ENCODE measurements around the gene TGFB1. TPM values are rescaled to one million over a fixed set of nuclear protein-coding genes. Genes with fewer than 3 reads are reported as not detected.

Gene TGFB1
- total and polyA plus RNA-seq, 9 of the 15 experiments (the other 6 are each of a cell fraction or from before 2014, with no cell fraction given) = 0.24 to 159 (median 17.2) TPM

- 82% methylated on average over 11 of the region's 13 CpGs for WGBS (ENCODE audit: insufficient coverage, low coverage, missing lambda C conversion rate)
- H2AFZ ChIP-seq (ENCODE audit: low read depth, low read length) = no peak overlapping the region
- peak overlapping the region in 1 of 2 experiments; percentile 69; a peak in 2 of 4 replicates for H3K9ac ChIP-seq (ENCODE audit: insufficient read depth in 1 of 2, low read depth in 2 of 2, low read length in 2 of 2)
- no peaks in the 10 kb centered on the region for H3K27me3 ChIP-seq (ENCODE audit: control insufficient read depth in 2 of 2, insufficient read depth in 2 of 2, low read length in 2 of 2)
- BruUV-seq (replicated peaks) = no TSS peak
- FAIRE-seq (no peak), ATAC-seq (no peak), DNase-seq (ENCODE audit: extremely low read depth in 1 of 4, low spot score in 3 of 4) (no peak)
- no peaks in the 10 kb centered on the region for H3K9me1 ChIP-seq (ENCODE audit: control insufficient read depth, insufficient read depth, low read length)
- H3K9me3 ChIP-seq (replicated peaks; ENCODE audit: control insufficient read depth, insufficient read depth, low read depth, low read length) = no peaks in the 10 kb centered on the region
- TF ChIP-seq ZNF311 (CRISPR knock-in tag; IDR thresholded peaks at IDR 0.05) = no peak
- peak; percentile 53 for TF ChIP-seq POLR2G (IDR thresholded peaks at IDR 0.05; ENCODE audit: low read depth, low read length)
- H4K20me1 ChIP-seq (replicated peaks; ENCODE audit: control insufficient read depth, insufficient read depth, low read length) = no peaks in the 10 kb centered on the region
- H3K4me3 ChIP-seq = no peak overlapping the region
- H3K79me2 ChIP-seq (ENCODE audit: control insufficient read depth, insufficient read depth, low read length) = peaks cover 17% of the 10 kb centered on the region
- intact Hi-C loops (cut with micrococcal nuclease) (no loop called here), in situ Hi-C loops (cut with MboI) (no loop called here)
- ChIA-PET CTCF (ENCODE audit: low intra/inter-chr PET ratio) (no interaction called here), POLR2A (interaction anchor here (0.7 kb wide), 1 partner anchor 478 kb away, joined by 5 read pairs; no protein-coding TSS in a partner anchor)
- no peak overlapping the region for H3K4me2 ChIP-seq (ENCODE audit: insufficient read depth, low read length)
- H3K36me3 ChIP-seq (ENCODE audit: control insufficient read depth, insufficient read depth, low read length) = peaks cover 14% of the 10 kb centered on the region; the same call in 1 of the 3 replicates
- no peak overlapping the region for H3K27ac ChIP-seq (ENCODE audit: extremely low read depth, low read depth, low read length)
- peaks cover 9 to 26% of the 10 kb centered on the region in 2 experiments; a peak in 4 of 5 replicates for H3K4me1 ChIP-seq (replicated peaks in 1 of 2; ENCODE audit: control insufficient read depth in 2 of 2, insufficient read depth in 2 of 2, low read length in 2 of 2)
Measured at GRCh38 chr19:41357746-41358145, 4.0 kb upstream of the TGFB1 start.

- Histone ChIP-seq H3K4me1 (replicated peaks in 1 of 2; ENCODE audit: control insufficient read depth in 2 of 2, insufficient read depth in 2 of 2, low read length in 2 of 2) (peaks cover 5 to 30% of the 10 kb centered on the region in 2 experiments; a peak in 4 of 5 replicates), H4K20me1 (replicated peaks; ENCODE audit: control insufficient read depth, insufficient read depth, low read length) (no peaks in the 10 kb centered on the region; the same call in 1 of the 2 replicates), H3K27ac (ENCODE audit: extremely low read depth, low read depth, low read length) (no peak overlapping the region), H2AFZ (ENCODE audit: low read depth, low read length) (no peak overlapping the region), H3K9me3 (replicated peaks; ENCODE audit: control insufficient read depth, insufficient read depth, low read depth, low read length) (no peaks in the 10 kb centered on the region), H3K4me2 (ENCODE audit: insufficient read depth, low read length) (no peak overlapping the region), H3K36me3 (ENCODE audit: control insufficient read depth, insufficient read depth, low read length) (peaks cover 14% of the 10 kb centered on the region; the same call in 1 of the 3 replicates), H3K4me3 (no peak overlapping the region), H3K79me2 (ENCODE audit: control insufficient read depth, insufficient read depth, low read length) (peaks cover 23% of the 10 kb centered on the region), H3K27me3 (ENCODE audit: control insufficient read depth in 2 of 2, insufficient read depth in 2 of 2, low read length in 2 of 2) (no peaks in the 10 kb centered on the region), H3K9me1 (ENCODE audit: control insufficient read depth, insufficient read depth, low read length) (no peaks in the 10 kb centered on the region), H3K9ac (ENCODE audit: insufficient read depth in 1 of 2, low read depth in 2 of 2, low read length in 2 of 2) (peak overlapping the region in 1 of 2 experiments; percentile 67; a peak in 2 of 4 replicates)
- in situ Hi-C loops (cut with MboI) (no loop called here), intact Hi-C loops (cut with micrococcal nuclease) (no loop called here)
- ChIA-PET POLR2A (no interaction called here), CTCF (ENCODE audit: low intra/inter-chr PET ratio) (no interaction called here)
- 67% methylated on average over 9 of the region's 11 CpGs for WGBS (ENCODE audit: insufficient coverage, low coverage, missing lambda C conversion rate)
- no TSS peak for BruUV-seq (replicated peaks)
- DNase-seq (ENCODE audit: extremely low read depth in 1 of 4, low spot score in 3 of 4) (no peak), FAIRE-seq (no peak), ATAC-seq (no peak)
- TF ChIP-seq ZNF511 (CRISPR knock-in tag; IDR thresholded peaks at IDR 0.05) (no peak), PHF8 (IDR thresholded peaks at IDR 0.05; ENCODE audit: borderline replicate concordance, low read length) (no peak), ZFP36 (IDR thresholded peaks at IDR 0.05; ENCODE audit: low read depth, low read length, partially characterized antibody) (peak; percentile 90), POLR3A (IDR thresholded peaks at IDR 0.05; ENCODE audit: borderline replicate concordance, extremely low read depth, insufficient read depth, insufficient read length) (no peak), FOXP4 (CRISPR knock-in tag; IDR thresholded peaks at IDR 0.05; ENCODE audit: borderline replicate concordance) (no peak)
Measured at GRCh38 chr19:41356984-41357739, 3.4 kb upstream of the TGFB1 start.
